B cell (primary cell): Measurements from ENCODE around the gene BTN3A1. TPM values are rescaled to one million over a fixed set of nuclear protein-coding genes. Genes with fewer than 3 reads are reported as not detected.

Experiments used
- ATAC-seq: fragments of 200-7000 bp; cut with Tn5 transposase; one replicate; pipeline ENCODE4 v1.10.0; 2021; ENCODE audit warnings: low read depth, mild to moderate bottlenecking, moderate number of reproducible peaks, moderate library complexity
- CTCF ChIA-PET: fragments of 350-600 bp; sonication (Branson Sonifier 250); formaldehyde crosslinking; loops from one replicate; lab custom pipeline; 2021; ENCODE audit warnings: antibody characterized with exemption, inconsistent platforms; lab: Charles Lee
- POLR2A ChIA-PET: fragments of 350-600 bp; sonication (Branson Sonifier 250); formaldehyde crosslinking; loops from one replicate; lab custom pipeline; 2021; ENCODE audit warnings: antibody characterized with exemption; lab: Charles Lee
- DNase-seq: peaks from one replicate; pipeline ENCODE4 v3.0.0; 2013
- H2AFZ ChIP-seq: 2 replicates; pipeline ENCODE4 v1.6.1; 2012; ENCODE audit warnings: mild to moderate bottlenecking, low read depth, low read length; ENCODE audit not compliant: insufficient read depth, poor library complexity, severe bottlenecking
- H3K27ac ChIP-seq, 2 donors: 1 replicate in 1 of 2; 2 replicates in 1 of 2; pipeline ENCODE4 v1.5.1; 2012 to 2013; ENCODE audit warnings: low read length in 2 of 2, mild to moderate bottlenecking in 2 of 2, moderate library complexity in 1 of 2
- H3K27me3 ChIP-seq, 4 experiments: fragments of 200-600 bp in 1 of 4; sonication (generic) in 1 of 4; replicated peaks in 1 of 4; 1 replicate in 2 of 4; 2 replicates in 2 of 4; pipeline versions ENCODE4 v1.6.1 to v1.7.0; 2013 to 2016; ENCODE audit warnings: low read length in 3 of 4, mild to moderate bottlenecking in 2 of 4, mixed read lengths in 1 of 4, moderate library complexity in 1 of 4; ENCODE audit not compliant: insufficient read depth in 4 of 4, control insufficient read depth in 3 of 4; ENCODE audit errors: control extremely low read depth in 1 of 4
- H3K36me3 ChIP-seq, 2 experiments: replicated peaks in 1 of 2; 1 replicate in 1 of 2; 2 replicates in 1 of 2; pipeline versions ENCODE4 v1.6.1 to v1.7.1; 2013; ENCODE audit warnings: low read length in 1 of 2; ENCODE audit not compliant: insufficient read depth in 2 of 2, control insufficient read depth in 1 of 2; ENCODE audit errors: control extremely low read depth in 1 of 2, extremely low read depth in 1 of 2
- H3K4me1 ChIP-seq, 2 donors: fragments of 200-600 bp in 1 of 2; sonication (generic) in 1 of 2; 1 replicate in 1 of 2; 2 replicates in 1 of 2; pipeline versions ENCODE4 v1.5.1 to v1.6.1; 2013 to 2017; ENCODE audit warnings: low read length in 2 of 2; ENCODE audit not compliant: control insufficient read depth in 2 of 2, insufficient read depth in 2 of 2
- H3K4me2 ChIP-seq: replicated peaks from 2 replicates; pipeline ENCODE3; 2012; ENCODE audit warnings: mild to moderate bottlenecking, low read depth, low read length; ENCODE audit not compliant: poor library complexity, severe bottlenecking
- H3K4me3 ChIP-seq, 5 experiments: fragments of 200-600 bp in 1 of 5; sonication (generic) in 1 of 5; 1 replicate in 3 of 5; 2 replicates in 2 of 5; pipeline versions ENCODE4 v1.5.1 to v1.7.0; 2011 to 2016; ENCODE audit warnings: low read length in 4 of 5, mild to moderate bottlenecking in 4 of 5, low read depth in 2 of 5, control low read depth in 1 of 5, moderate library complexity in 1 of 5; ENCODE audit not compliant: insufficient read depth in 1 of 5; ENCODE audit errors: control extremely low read depth in 1 of 5, extremely low read depth in 1 of 5
- H3K79me2 ChIP-seq: fragments of 200-600 bp; sonication (generic); one replicate; pipeline ENCODE4 v1.6.0; 2016; ENCODE audit warnings: low read length; ENCODE audit not compliant: control insufficient read depth, insufficient read depth
- H3K9ac ChIP-seq: fragments of 200-600 bp; sonication (generic); 2 replicates; pipeline ENCODE4 v1.6.1; 2017; ENCODE audit warnings: mild to moderate bottlenecking, low read length, moderate library complexity
- H3K9me3 ChIP-seq, 3 donors: one replicate each; pipeline versions ENCODE4 v1.6.1 to v1.7.1; 2013; ENCODE audit warnings: low read length in 2 of 3; ENCODE audit not compliant: control insufficient read depth in 2 of 3, insufficient read depth in 1 of 3; ENCODE audit errors: control extremely low read depth in 1 of 3
- H4K20me1 ChIP-seq: 2 replicates; pipeline ENCODE4 v1.6.0; 2012; ENCODE audit warnings: mild to moderate bottlenecking, low read length; ENCODE audit not compliant: insufficient read depth, control insufficient read depth, poor library complexity, severe bottlenecking
- H3K27ac Mint-ChIP-seq: one replicate; pipeline ENCODE4 v1.8.0; 2021; ENCODE audit warnings: mixed read lengths
- H3K27me3 Mint-ChIP-seq: one replicate; pipeline ENCODE4 v1.8.0; 2021; ENCODE audit warnings: mixed read lengths
- H3K4me1 Mint-ChIP-seq: one replicate; pipeline ENCODE4 v1.8.0; 2021; ENCODE audit warnings: mixed read lengths
- H3K4me3 Mint-ChIP-seq: one replicate; pipeline ENCODE4 v1.8.0; 2021; ENCODE audit warnings: mixed read lengths
- H3K9me3 Mint-ChIP-seq: one replicate; pipeline ENCODE4 v1.8.0; 2022; ENCODE audit warnings: mixed read lengths; ENCODE audit not compliant: insufficient read depth
- CTCF ChIP-seq: fragments of 200-600 bp; IDR thresholded peaks from one replicate; pipeline ENCODE4 v1.8.0; 2022; ENCODE audit warnings: antibody characterized with exemption, mild to moderate bottlenecking
- EZH2 ChIP-seq: IDR thresholded peaks from 2 replicates; pipeline ENCODE4 v1.6.1; 2012; ENCODE audit warnings: borderline replicate concordance, low read depth, mild to moderate bottlenecking, moderate library complexity, low read length; ENCODE audit not compliant: insufficient read depth, poor library complexity, severe bottlenecking
- WGBS: methylation state at CpG from one replicate; pipeline ENCODE4 v1.1.5; 2013; ENCODE audit warnings: missing lambda C conversion rate; ENCODE audit not compliant: insufficient coverage; 5-methylcytosine and 5-hydroxymethylcytosine counted together
- intact Hi-C: fragments of 100-400 bp; cut with micrococcal nuclease; formaldehyde crosslinking; loops from one replicate; pipeline ENCODE4 v1.10.0; 2022
- polyA plus RNA-seq: library from polyadenylated mRNA; depleted of rRNA; stranded (reverse); fragments of >200 nt; gene quantifications from 2 replicates; pipeline ENCODE4 v1.2.3, GENCODE V29; 2012
- total RNA-seq, 2 donors: library from RNA; stranded (reverse); fragments of 120-200 nt in 1 of 2; gene quantifications; 1 replicate in 1 of 2; 2 replicates in 1 of 2; pipeline versions ENCODE4 v1.2.3 to v1.2.4, GENCODE V29; 2013 to 2022

BTN3A1 gene
- total and polyA plus RNA-seq, 2 donors (not counting 1 experiment from before 2014, with no cell fraction given): 133 to 175 TPM

- peaks cover 14 to 21% of the 10 kb centered on the region in 2 donors for H3K4me1 ChIP-seq
- ChIA-PET CTCF (interaction anchor here (1.3 kb wide), 1 partner anchor 34 kb away, joined by 5 read pairs; no protein-coding TSS in a partner anchor), POLR2A (interaction anchor here (0.7 kb wide), 2 partner anchors 37 to 81 kb away, joined by 3 read pairs; no protein-coding TSS in a partner anchor)
- intact Hi-C loops: loop anchor here (5.0 kb wide), 3 partner anchors 32 to 83 kb away; partner anchors contain the start of gene HMGN4
- DNase-seq (no peak), ATAC-seq (no peak)
- H3K27ac ChIP-seq: no peak overlapping the region
- no peak overlapping the region for H3K27ac Mint-ChIP-seq
- no peaks in the 10 kb centered on the region for H3K9me3 ChIP-seq
- peaks cover 0 to 30% of the 10 kb centered on the region in 2 experiments for H3K36me3 ChIP-seq
- H3K27me3 Mint-ChIP-seq: no peaks in the 10 kb centered on the region
- H3K9me3 Mint-ChIP-seq: no peaks in the 10 kb centered on the region
- no CpG with 5 or more reads among the region's 1 CpG for WGBS
- H3K4me2 ChIP-seq: no peak overlapping the region
- H3K4me1 Mint-ChIP-seq: peaks cover 45% of the 10 kb centered on the region
- H3K27me3 ChIP-seq: no peaks in the 10 kb centered on the region
- H3K4me3 Mint-ChIP-seq: no peak overlapping the region
- no peak overlapping the region for H2AFZ ChIP-seq
- H3K4me3 ChIP-seq: no peak overlapping the region
- TF ChIP-seq EZH2 (no peak), CTCF (no peak)
- H4K20me1 ChIP-seq: peaks cover 2% of the 10 kb centered on the region
- H3K79me2 ChIP-seq: peaks cover 19% of the 10 kb centered on the region
- H3K9ac ChIP-seq: no peak overlapping the region
Observed at GRCh38 chr6:26454631-26455030, 52.6 kb downstream of the BTN3A1 start.

DNA sequence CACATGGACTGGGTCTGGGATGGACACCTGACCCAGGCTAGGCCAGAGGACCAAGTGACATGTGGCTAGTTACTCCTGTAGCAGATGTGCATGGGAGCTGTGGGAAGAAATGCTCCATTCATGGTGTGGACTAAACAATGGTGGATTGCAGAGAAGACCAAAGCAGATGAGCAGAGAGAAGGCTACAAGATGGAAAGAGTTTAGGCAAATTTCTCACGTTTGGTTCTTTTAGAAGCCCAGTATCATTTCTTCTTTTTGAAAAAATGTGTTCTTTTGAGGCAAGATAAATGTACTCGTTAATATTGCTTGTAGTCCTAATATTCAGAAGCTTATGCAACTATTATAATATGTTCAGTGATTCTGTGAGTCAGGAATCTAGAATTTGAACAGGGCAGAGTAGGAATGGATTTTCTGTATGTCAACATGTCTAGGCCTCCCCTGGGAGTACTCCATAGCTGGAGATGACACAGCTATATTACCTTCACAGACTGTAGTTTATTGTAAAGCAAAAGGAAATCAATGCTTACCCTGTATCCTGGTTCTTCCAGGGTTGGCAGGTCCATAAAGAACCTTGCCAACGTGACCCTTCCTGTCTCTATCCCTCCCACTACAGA, 53.4 kb downstream of the BTN3A1 start:
- Mint-ChIP-seq H3K27me3 (no peaks in the 10 kb centered on the region), H3K4me3 (no peak overlapping the region), H3K4me1 (peaks cover 54% of the 10 kb centered on the region), H3K27ac (no peak overlapping the region), H3K9me3 (no peaks in the 10 kb centered on the region)
- peaks cover 5% of the 10 kb centered on the region for H4K20me1 ChIP-seq
- DNase-seq: no peak
- intact Hi-C loops: loop anchor here (5.0 kb wide), 3 partner anchors 33 to 82 kb away; partner anchors contain the start of gene HMGN4
- POLR2A ChIA-PET: no interaction called here
- no peak overlapping the region for H3K27ac ChIP-seq
- TF ChIP-seq CTCF: no peak
- TF ChIP-seq EZH2: no peak
- 0% methylated on average over 1 of the region's 3 CpGs for WGBS
- peaks cover 28% of the 10 kb centered on the region for H3K79me2 ChIP-seq
- ATAC-seq: no peak
- H3K4me3 ChIP-seq: no peak overlapping the region
- H3K27me3 ChIP-seq: no peaks in the 10 kb centered on the region
- peaks cover 22 to 29% of the 10 kb centered on the region in 2 donors for H3K4me1 ChIP-seq
- H3K36me3 ChIP-seq: peaks cover 0 to 30% of the 10 kb centered on the region in 2 experiments
- H3K4me2 ChIP-seq: no peak overlapping the region
- no peaks in the 10 kb centered on the region for H3K9me3 ChIP-seq
- no peak overlapping the region for H2AFZ ChIP-seq
- no peak overlapping the region for H3K9ac ChIP-seq
- CTCF ChIA-PET: interaction anchor here (1.3 to 1.6 kb wide), 2 partner anchors 9 to 110 kb away, joined by 4 to 6 read pairs; no protein-coding TSS in a partner anchor
